ENCODE results near the gene DOLK.

DNA sequence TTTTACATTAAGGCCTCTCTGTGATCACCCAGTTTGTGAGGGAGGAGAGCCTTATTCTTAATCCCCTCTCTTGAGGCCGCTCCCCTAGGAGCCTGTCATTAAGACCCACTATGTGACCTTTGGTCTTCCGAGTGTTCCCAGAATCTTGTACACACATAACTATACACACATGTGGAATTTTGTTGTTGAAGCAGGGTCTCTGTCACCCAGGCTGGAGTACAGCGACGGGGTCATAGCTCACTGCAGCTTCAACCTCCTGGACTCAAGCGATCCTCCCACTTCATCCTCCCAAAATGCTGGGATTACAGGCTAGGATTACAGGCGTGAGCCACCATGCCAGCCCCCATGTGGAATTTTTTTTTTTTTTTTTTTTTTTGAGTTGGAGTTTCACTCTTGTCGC is 41.4 kb downstream of the DOLK start:
- TF ChIP-seq, protein P1, sequence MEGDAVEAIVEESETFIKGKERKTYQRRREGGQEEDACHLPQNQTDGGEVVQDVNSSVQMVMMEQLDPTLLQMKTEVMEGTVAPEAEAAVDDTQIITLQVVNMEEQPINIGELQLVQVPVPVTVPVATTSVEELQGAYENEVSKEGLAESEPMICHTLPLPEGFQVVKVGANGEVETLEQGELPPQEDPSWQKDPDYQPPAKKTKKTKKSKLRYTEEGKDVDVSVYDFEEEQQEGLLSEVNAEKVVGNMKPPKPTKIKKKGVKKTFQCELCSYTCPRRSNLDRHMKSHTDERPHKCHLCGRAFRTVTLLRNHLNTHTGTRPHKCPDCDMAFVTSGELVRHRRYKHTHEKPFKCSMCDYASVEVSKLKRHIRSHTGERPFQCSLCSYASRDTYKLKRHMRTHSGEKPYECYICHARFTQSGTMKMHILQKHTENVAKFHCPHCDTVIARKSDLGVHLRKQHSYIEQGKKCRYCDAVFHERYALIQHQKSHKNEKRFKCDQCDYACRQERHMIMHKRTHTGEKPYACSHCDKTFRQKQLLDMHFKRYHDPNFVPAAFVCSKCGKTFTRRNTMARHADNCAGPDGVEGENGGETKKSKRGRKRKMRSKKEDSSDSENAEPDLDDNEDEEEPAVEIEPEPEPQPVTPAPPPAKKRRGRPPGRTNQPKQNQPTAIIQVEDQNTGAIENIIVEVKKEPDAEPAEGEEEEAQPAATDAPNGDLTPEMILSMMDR (IDR thresholded peaks at IDR 0.05) = no peak
- TF ChIP-seq EP300 (IDR thresholded peaks at IDR 0.05) (no peak), POLR2A (IDR thresholded peaks at IDR 0.05) (no peak)

Measured in suprapubic skin (tissue), 3 donors.